T follicular helper cell (primary cell): ENCODE results near the gene CACNG3.
"Not testable (repeated sequence)": the region's sequence is repeated elsewhere in the genome, so short reads cannot be mapped to it uniquely, and the experiment has no call there.

ENCODE experiments used
- DNase-seq: peaks from one replicate; pipeline ENCODE4 v3.0.0-alpha.2; 2020; ENCODE audit warnings: low read depth
- total RNA-seq, 2 experiments: gene quantifications; one replicate each; lab custom pipeline; 2026; lab: John Stamatoyannopoulos, UW

CACNG3 gene
- total RNA-seq, result 0 reads per million in 2 experiments

DNA sequence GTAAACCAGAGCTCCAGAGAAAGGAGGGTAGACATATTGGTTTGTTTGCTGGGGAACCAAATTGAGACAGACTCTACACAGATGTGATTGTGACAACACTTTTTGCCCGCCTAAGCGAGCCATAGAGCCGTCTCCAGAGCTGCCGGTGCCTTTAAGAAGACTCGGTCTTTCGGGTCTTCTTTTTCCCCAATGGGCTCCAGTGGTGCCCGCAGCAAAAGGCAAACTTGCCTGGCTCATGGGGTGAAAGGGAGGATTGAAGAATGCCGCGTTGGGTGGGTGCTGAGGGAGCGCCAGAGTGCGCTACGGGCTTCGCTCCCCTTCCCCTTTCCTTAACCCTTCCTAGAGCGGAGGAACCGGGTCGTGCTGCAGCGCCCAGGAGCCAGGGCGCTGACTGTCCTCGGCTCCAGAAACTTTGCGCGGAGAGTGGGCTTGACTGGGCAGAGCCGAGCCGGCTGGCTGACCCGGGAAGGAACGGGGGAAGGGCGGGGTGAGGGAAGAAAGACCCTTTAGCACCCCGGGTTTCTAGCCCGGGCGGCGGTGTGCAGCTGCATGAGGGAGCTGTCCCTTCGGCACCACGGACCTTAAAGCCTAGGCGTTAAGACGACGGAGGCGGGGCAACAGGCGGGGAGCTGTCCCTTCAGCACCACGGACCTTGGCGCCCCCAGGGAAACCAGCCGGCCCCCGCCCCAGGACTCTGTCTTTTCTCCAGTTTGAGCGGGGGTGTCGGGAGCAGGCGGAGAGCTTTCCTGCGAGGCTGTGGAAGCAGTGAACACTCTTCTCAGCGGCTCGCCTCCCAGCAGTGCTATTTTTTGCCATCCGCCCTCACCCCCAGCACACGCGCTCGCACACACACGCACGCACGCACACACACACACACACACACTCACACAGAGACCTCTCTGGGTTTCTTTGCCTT, at the start of gene CACNG3:
CACNG3 (plus strand) TSS at position 880 of the 916 bp plus-strand sequence. CDS start 420 bp downstream, outside the sequence.
- DNase-seq, result peak; percentile 42

DNA sequence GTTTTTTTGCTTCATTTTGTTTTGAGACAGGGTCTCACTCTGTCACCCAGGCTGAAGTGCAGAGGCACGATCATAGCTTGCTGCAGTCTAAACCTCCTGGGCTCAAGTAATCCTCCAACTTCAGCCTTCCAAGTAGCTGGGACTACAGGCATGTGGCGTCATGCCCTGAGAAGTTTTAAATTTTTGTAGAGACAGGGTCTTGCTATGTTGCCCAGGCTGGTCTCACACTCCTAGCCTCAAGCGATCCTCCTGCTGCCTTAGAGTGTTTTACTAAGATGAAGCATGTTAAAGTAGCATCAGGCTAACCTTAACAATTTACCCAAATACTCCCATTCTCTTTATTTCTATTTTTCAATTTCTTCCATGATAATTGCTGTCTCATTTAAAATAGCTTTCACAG, 49.2 kb upstream of the CACNG3 start:
- no peak for DNase-seq

DNA sequence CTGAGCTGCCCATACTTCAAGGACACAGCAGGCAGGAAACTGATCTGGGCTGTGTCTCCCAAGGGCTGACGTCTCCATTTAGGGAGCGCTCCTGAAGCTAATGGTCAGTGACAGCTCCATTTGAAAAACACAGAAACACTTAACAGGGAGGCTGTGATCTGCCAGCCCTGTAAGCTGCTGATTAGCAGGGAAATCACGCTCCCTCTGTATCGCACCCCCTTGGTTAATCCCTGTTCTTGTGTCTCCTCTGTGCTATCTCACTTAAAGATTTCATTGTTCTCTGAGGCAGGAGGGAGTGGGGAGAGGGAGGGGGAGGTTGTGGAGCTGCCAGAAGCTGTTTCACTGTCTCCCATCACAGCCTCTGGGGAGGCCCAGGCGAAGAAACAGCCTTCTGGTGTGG, 47.4 kb upstream of the CACNG3 start:
- no peak for DNase-seq

GRCh38 chr16:24214992-24215391, 41.1 kb upstream of the CACNG3 start:
- DNase-seq, result no peak

- DNase-seq, result no peak
Measured at GRCh38 chr16:24216961-24217360, 39.2 kb upstream of the CACNG3 start.

DNA sequence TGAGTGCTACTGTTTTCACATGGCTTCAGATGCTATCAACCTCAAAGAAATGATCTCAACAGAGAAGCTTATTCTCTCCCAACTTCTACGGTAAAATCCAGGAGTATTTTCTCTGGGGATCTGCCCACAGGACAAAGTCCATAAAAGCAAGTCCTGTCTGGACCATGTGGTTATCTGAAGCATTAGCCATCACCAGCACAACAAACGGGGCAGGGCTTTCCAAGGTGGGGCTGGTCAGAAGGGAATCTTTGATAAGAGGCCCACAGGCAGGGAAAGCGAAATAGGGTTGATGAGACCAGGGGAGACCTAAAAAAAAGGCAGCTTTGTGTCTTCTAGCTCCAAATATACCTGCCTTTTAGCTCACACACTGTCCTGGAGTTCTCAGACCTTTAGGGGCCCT, 38.7 kb upstream of the CACNG3 start:
- no peak for DNase-seq

DNA sequence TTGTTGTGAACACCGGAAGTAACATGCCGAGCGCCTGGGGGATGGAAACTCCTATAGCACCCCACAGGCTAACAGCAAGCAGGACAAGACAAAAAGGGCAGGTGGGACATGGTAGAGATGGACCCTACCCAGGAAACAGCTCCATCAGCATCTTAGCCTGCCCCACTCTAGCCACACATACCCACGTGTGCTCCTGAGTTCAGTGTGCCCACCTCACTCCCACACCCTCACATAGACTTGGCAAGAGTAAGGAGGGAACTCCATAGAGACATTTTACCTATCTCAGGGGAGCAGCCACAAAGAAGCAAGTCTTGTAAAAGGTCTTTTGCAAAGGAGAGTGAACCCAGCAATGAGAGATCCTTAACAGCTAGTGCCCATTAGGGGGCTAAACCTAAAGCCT, 37.8 kb upstream of the CACNG3 start:
- DNase-seq, result no peak

GRCh38 chr16:24221219-24221618, 34.9 kb upstream of the CACNG3 start:
- no peak for DNase-seq

GRCh38 chr16:24228514-24228913, 27.6 kb upstream of the CACNG3 start:
- no peak for DNase-seq

- DNase-seq, result no peak
Measured at GRCh38 chr16:24232936-24233335, 23.2 kb upstream of the CACNG3 start.

DNA sequence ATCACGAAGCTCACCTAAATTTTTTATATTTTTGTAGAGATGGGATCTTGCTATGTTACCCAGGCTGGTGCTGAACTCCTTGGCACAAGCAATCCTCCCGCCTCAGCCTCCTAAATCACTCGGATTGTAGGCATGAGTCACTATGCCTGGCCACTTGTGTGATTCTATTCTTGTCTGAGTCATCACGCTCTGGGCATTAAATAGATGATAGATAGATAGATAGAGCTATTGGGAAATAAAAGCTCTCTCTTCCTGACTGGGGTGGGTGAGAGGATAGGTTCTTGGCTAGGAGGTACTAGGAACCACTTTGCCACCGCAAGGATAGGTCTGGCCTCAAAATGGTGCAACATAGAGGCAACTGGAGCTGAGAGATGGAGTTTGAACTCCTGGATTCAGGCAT, 21.4 kb upstream of the CACNG3 start:
- DNase-seq, result no peak

DNA sequence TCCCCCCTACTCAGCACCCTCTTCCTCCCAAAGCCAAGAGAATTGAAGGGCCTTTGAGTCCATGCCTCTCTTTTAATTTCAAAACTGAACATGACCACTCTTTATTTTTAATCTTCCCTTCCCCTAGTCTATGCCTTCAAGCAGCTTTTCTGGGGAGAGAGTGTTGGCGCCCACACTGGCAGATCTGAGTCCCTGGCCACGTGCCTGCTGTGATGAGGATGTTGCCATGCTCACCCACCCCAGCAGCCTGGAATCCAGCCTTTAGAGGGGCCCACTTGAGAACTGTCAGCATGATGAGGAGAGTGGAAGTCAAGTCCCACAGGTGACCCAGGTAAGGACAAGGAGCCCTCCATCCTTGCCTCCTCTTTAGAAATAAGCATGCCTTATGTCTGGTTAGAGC, 20.3 kb upstream of the CACNG3 start:
- DNase-seq, result no peak

GRCh38 chr16:24238846-24239245, 17.3 kb upstream of the CACNG3 start:
- DNase-seq, result not testable (repeated sequence)

DNA sequence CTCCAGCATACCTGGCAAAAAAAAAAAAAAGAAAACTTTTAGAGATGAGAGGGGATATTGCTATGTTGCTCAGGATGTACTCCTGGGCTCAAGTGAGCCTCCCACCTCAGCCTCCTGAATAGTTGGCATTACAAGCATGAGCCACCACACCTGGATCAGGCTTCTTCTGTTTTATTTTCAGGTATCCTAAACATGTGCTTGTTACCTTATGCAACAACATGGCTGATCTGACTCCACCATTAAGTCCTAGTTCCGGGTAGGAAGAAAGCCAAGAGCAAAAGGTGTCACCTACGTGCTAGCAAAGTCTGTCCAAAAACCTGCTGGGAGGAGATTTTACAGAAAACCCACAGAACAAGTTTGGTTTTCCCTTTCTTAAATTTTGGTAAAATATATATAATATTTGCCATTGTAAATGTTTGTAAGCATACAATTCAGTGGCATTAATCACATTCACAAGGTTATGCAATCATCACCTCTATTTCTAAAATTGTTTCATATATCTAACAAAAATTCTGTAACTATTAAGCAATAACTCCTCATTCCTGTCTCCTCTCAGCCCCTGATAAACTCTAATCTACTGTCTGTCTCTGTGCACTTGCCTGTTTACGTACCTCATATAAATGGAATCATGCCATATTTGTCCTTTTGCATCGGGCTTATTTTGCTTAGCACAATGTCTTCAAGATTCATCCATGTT, 9.1 kb upstream of the CACNG3 start:
- no peak for DNase-seq

DNA sequence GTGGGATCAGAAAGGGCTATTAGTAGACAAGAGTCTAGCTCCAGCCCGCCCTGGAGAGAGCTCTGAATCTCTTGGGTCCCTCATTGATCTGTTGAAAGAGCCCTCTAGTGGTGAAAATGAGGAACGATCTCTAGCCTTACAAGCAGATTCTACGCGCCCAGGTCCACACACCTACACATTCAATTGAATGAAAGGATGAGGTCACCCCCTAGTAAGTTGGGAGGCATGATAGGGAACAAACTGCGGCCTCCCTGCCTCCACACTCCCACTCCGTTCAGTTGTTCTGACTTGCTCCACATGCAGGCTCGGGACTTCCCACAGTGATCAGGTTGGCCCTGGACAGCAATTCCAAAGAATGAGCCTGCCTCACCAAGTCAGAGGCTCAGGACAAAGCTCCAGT, 2.9 kb upstream of the CACNG3 start:
- DNase-seq, result no peak

DNA sequence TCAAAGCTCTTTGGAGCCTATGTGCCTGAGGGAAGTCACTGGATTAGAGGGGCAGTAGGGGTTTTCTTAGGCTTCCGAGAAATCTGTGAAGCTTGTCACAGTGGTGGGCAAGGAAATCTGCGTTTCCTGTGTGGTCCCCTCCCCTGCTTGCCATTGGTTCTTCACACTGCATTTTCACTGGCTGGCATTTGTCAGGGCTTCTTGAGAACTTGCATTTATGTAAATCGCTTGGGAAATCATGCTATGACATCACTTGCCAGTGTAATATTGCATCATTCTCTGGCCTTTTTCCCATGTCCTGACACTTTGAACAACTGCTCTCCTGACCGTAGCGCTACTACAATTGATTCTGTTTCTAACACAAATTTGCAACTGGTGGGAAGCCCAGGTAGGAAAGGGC, 1.8 kb downstream of the CACNG3 start:
- DNase-seq, result no peak

DNA sequence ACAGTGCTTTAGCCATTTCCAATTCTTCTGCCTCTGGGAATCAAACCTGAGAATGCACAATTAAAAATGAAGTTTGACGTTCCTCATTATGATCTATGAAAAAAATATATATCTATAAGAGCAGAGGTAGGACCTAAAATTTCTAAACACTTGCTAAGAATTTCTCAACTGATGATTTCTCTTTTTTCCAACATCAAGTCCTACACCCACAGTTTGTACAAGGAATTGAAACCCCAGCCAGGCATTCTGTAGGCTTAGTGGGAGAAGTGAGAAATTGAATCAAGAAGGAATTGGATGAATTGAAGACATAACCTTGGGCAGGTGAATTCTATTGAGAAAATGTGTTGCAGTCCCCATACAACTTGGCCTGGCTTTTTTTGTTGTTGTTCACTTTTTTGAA, 2.7 kb downstream of the CACNG3 start:
- DNase-seq, result no peak

DNA sequence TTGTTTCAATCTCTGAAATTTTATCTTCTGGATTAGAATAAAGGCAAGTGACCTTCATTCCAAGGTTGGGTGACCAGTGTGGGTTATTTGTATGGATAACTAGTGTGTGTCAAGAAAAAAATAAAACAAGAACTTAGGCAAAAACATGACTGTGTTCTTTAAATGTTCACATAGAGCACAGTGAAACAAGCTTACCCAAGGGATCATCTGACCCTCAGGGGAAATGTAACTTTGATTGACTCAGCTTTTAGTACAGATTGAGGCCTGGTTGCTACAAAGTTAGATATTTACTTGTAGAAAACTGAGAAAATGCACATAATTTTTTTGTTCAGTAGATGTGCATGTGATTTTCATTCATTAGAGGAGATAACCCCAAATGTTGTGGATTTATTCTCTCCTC, 6.7 kb downstream of the CACNG3 start:
- no peak for DNase-seq

DNA sequence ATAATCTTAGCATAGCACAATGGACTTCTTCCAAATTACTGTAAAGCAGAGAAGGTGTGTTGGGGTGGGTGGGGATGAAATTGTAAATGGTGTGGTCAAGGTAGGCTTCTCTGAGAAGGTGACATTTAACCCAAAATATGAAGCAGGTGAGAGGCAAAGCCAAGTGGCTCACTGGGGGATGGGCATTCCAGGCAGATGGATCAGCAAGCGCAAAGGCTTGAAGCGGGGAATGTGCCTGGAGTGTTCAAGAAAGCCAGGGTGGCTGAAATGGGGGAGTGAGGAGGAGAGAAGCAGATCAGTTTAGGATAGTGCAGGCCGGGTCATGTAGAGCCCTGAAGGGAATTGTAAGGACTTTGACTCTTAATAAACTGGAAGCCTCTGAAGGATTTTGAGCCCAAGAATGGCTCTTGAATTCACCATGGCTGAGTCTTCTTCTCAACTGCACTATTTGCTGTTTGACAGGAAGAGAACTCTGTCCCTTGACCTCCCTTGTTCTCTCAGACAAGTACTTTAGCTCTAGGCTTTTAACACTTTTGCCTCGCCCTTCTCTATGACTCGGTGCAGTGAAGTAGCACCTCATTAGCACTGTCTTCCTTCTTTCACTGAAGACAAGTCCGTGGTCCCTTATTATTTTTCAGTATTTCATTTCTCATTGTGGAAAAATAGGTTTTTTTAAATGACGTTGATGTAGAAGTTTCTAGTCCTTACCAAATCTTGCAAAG, 14.7 kb downstream of the CACNG3 start:
- DNase-seq, result no peak

GRCh38 chr16:24272379-24272778, 16.2 kb downstream of the CACNG3 start:
- no peak for DNase-seq

DNA sequence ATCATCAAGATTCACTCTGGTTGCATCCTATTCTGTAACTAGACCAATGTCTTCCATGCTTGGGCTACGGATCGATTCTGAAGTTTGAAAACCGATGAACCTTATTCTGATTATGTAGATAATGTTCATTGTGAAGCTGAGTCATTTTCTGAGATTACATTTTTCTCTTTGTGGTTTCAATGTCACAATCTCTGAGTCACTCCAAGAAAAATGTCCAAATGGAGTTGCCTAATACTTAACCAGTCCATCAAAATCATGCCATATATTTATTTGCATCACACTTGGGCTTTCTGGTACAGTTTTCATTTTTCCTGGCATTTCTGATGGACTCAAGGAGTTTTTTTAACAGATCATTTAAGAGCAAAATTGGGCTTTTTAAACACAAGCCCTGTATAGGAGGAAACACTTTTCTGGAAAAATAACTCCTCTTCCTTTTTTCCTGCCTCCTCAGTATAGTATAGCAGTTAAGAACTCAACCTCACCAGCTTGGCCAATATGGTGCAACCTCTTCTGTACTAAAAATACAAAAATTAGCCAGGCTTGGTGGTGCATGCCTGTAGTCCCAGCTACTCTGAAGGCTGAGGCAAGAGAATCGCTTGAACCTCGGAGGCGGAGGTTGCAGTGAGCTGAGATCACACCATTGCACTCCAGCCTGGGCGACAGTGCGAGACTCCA, 17.5 kb downstream of the CACNG3 start:
- DNase-seq, result no peak

DNA sequence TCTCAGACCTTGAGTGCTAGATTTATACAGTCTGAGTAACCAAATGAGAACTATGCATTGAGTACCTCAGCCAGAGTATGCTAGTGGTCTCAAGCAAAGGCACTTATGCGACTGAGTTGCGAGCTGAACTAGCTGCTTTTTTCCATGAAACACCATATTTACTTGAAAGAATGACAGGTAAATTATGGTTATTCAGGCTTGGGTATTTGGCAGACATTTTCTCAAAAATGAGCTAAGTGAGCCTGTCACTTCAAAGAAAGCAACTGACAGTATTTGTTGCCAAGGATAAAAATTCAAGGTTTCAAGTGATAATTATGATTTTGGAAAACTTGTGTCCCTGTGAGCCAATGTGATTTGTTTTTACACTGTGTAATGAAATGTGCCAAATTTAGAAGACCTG, 19.3 kb downstream of the CACNG3 start:
- no peak for DNase-seq
